HL-60 (cell line): Measurements from ENCODE around the gene TMEM221.

ENCODE experiments used
- DNase-seq, 2 experiments: peaks; one replicate each; pipeline ENCODE4 v3.0.0-alpha.2; 2010 to 2020; ENCODE audit warnings: low read depth in 1 of 2, low spot score in 1 of 2
- H3K27ac ChIP-seq: fragments of 250-450 bp; sonication (Bioruptor Pico); replicated peaks from 2 replicates; pipeline ENCODE4 v1.5.1; 2020; ENCODE audit warnings: mild to moderate bottlenecking, moderate library complexity
- H3K27me3 ChIP-seq: fragments of 250-450 bp; sonication (Bioruptor Pico); 2 replicates; pipeline ENCODE4 v1.5.1; 2021; ENCODE audit warnings: mild to moderate bottlenecking, moderate library complexity; ENCODE audit not compliant: insufficient read depth, poor library complexity, severe bottlenecking
- H3K4me3 ChIP-seq: replicated peaks from 2 replicates; pipeline ENCODE4 v1.5.1; 2011; ENCODE audit warnings: mild to moderate bottlenecking, control low read depth, low read length; ENCODE audit not compliant: insufficient read depth
- GABPA ChIP-seq: IDR thresholded peaks from 2 replicates; pipeline ENCODE4 v1.6.1; 2012; ENCODE audit warnings: low read depth
- POLR2AphosphoS5 ChIP-seq: IDR thresholded peaks from 2 replicates; pipeline ENCODE4 v1.6.1; 2012; ENCODE audit warnings: low read depth
- SPI1 ChIP-seq: IDR thresholded peaks from 2 replicates; pipeline ENCODE4 v1.6.1; 2012; ENCODE audit warnings: low read depth, mild to moderate bottlenecking, borderline replicate concordance
- TF ChIP-seq, protein P1 (sequence below): IDR thresholded peaks from one replicate; pipeline ENCODE4 v1.5.1; 2011; ENCODE audit warnings: low read length, control low read depth, inconsistent platforms; ENCODE audit not compliant: insufficient read depth
- TF ChIP-seq, protein P2 (sequence below): IDR thresholded peaks from 2 replicates; pipeline ENCODE4 v1.6.1; 2012; ENCODE audit warnings: low read depth; ENCODE audit not compliant: insufficient replicate concordance

Gene TMEM221

DNA sequence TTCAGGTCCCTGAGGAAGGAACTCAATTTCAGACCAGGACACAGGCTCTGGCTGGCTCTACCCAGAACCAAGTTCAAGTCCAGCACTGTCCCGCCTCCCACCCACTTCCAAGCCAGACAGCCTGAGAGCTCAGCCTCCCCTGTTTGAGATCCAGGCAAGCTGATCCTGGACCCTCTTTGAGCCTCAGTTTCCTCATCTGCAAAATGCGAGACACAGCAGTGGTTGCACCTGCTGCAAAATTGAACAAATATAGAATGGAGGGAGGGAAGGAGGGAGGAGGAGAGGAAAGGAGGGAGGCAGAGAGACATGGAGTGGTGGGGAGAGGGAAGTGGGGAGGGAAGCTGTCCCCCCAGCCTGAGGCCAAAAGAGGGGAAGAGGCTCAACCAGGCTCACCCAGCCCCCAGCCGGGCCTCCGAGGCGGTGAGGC, 751 bp downstream of the TMEM221 start:
- Histone ChIP-seq H3K27me3 (peaks cover 4% of the 10 kb centered on the region), H3K4me3 (no peak overlapping the region), H3K27ac (no peak overlapping the region)
- TF ChIP-seq GABPA, result no peak
- TF ChIP-seq SPI1, result no peak
- TF ChIP-seq, protein P1, sequence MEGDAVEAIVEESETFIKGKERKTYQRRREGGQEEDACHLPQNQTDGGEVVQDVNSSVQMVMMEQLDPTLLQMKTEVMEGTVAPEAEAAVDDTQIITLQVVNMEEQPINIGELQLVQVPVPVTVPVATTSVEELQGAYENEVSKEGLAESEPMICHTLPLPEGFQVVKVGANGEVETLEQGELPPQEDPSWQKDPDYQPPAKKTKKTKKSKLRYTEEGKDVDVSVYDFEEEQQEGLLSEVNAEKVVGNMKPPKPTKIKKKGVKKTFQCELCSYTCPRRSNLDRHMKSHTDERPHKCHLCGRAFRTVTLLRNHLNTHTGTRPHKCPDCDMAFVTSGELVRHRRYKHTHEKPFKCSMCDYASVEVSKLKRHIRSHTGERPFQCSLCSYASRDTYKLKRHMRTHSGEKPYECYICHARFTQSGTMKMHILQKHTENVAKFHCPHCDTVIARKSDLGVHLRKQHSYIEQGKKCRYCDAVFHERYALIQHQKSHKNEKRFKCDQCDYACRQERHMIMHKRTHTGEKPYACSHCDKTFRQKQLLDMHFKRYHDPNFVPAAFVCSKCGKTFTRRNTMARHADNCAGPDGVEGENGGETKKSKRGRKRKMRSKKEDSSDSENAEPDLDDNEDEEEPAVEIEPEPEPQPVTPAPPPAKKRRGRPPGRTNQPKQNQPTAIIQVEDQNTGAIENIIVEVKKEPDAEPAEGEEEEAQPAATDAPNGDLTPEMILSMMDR, result no peak
- TF ChIP-seq POLR2AphosphoS5, result no peak
- TF ChIP-seq, protein P2, sequence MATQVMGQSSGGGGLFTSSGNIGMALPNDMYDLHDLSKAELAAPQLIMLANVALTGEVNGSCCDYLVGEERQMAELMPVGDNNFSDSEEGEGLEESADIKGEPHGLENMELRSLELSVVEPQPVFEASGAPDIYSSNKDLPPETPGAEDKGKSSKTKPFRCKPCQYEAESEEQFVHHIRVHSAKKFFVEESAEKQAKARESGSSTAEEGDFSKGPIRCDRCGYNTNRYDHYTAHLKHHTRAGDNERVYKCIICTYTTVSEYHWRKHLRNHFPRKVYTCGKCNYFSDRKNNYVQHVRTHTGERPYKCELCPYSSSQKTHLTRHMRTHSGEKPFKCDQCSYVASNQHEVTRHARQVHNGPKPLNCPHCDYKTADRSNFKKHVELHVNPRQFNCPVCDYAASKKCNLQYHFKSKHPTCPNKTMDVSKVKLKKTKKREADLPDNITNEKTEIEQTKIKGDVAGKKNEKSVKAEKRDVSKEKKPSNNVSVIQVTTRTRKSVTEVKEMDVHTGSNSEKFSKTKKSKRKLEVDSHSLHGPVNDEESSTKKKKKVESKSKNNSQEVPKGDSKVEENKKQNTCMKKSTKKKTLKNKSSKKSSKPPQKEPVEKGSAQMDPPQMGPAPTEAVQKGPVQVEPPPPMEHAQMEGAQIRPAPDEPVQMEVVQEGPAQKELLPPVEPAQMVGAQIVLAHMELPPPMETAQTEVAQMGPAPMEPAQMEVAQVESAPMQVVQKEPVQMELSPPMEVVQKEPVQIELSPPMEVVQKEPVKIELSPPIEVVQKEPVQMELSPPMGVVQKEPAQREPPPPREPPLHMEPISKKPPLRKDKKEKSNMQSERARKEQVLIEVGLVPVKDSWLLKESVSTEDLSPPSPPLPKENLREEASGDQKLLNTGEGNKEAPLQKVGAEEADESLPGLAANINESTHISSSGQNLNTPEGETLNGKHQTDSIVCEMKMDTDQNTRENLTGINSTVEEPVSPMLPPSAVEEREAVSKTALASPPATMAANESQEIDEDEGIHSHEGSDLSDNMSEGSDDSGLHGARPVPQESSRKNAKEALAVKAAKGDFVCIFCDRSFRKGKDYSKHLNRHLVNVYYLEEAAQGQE, result no peak
- no peak for DNase-seq

DNA sequence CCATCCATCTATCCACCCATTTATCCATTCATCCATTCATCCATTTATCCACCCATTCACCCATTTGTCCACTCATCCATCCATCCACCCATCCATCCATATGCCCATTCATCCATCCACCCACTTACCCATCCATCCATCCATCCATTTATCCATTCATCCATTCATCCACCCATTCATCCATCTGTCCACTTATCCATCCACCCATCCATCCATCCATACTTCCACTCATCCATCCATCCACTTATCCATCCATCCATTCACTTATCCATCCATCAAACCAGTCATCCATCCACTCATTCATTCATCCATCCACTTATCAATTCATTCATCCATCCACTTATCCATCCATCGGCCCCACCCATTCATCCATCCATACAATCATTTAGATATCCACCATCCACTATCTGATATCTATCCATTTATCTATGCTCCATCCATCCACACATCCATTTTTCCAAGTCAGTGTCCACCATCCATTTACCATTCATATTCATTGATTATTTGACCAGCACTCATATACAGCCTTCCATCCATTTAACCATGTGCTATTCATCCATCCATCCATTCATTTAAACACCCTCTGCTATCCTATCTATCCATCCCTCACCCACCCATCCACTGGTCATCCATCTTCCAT, 2.8 kb downstream of the TMEM221 start:
- no peak for DNase-seq
- no peak overlapping the region for H3K4me3 ChIP-seq
- H3K27ac ChIP-seq, result no peak overlapping the region
- H3K27me3 ChIP-seq, result peaks cover 4% of the 10 kb centered on the region
- TF ChIP-seq SPI1, result no peak
- TF ChIP-seq, protein P2, result no peak
- TF ChIP-seq, protein P1, result no peak
- no peak for TF ChIP-seq GABPA
- TF ChIP-seq POLR2AphosphoS5, result no peak

DNA sequence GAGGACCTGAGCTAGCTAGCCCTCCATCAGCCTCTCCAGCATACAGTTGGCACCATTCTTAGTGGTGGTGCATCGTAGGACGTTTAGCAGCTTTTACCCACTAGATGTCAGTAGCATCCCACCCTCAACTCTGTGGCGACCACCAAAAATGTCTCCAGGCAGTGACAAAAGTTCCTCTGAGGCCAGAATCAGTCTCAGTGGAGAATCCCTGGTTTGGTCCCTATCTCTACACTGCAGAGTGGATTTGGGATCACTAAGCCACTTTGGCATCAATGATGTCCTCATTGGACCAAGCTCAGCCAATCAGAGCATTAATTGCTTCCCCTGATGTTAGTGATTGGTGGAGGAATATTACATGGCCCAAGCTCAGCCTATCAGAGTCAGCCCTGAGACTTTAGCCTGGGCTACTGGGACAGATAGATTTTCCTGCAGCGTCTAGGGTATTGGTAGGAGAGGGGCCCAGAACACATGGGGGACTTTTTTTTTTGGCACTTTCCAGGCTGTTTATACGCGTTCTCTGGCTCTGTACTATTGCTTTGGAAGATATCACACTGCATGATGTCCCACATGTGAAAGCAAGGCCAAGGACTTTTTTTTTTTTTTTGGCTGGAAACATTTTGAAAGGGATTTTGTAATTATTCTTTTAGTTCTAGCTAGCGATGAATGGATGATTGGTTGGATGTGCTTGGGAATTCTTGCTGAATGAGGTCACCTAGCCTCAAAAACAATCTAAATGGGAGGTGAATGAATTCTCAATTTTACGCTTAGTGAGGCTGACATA, 7.0 kb downstream of the TMEM221 start:
- no peak for DNase-seq

More for the DNA sequence above, 7.0 kb downstream of the TMEM221 start:
- Histone ChIP-seq H3K4me3 (no peak overlapping the region), H3K27me3 (no peaks in the 10 kb centered on the region), H3K27ac (no peak overlapping the region)
- TF ChIP-seq, protein P1, result peak; percentile 17
- TF ChIP-seq GABPA, result no peak
